PC-3 (cell line): Measurements from ENCODE around the gene MAMDC4. TPM values are rescaled to one million over a fixed set of nuclear protein-coding genes. Genes with fewer than 3 reads are reported as not detected.

Source experiments
- ATAC-seq: fragments of 200-7000 bp; cut with Tn5 transposase; 2 replicates; pipeline ENCODE4 v1.9.1; 2020; ENCODE audit warnings: mild to moderate bottlenecking, moderate library complexity
- BruUV-seq: library from RNA; stranded (reverse); fragments of 400-500 nt; replicated peaks from 2 replicates; lab custom pipeline; 2021; lab: Mats Ljungman, UMichigan
- CTCF ChIA-PET: fragments of 300-600 bp; sonication (Branson Sonifier 250); formaldehyde crosslinking; loops from one replicate; lab custom pipeline; 2022; ENCODE audit warnings: antibody characterized with exemption; lab: Charles Lee
- POLR2A ChIA-PET: fragments of 300-600 bp; sonication (Branson Sonifier 250); formaldehyde crosslinking; loops from one replicate; lab custom pipeline; 2022; ENCODE audit warnings: antibody characterized with exemption; ENCODE audit not compliant: unreplicated experiment; lab: Charles Lee
- DNase-seq: peaks from one replicate; pipeline ENCODE4 v3.0.0-alpha.2; 2015
- H2AFZ ChIP-seq: fragments of 300-600 bp; sonication (generic); 2 replicates; pipeline ENCODE4 v1.6.0; 2016; ENCODE audit warnings: antibody characterized with exemption, low read length
- H3F3A ChIP-seq: fragments of 300-600 bp; sonication (generic); one replicate; pipeline ENCODE4 v1.6.0; 2017; ENCODE audit warnings: antibody characterized with exemption, low read length, control low read depth, mild to moderate bottlenecking; ENCODE audit not compliant: unreplicated experiment
- H3K27ac ChIP-seq: fragments of 300-600 bp; sonication (generic); 2 replicates; pipeline ENCODE4 v1.5.1; 2016; ENCODE audit warnings: mild to moderate bottlenecking, low read length
- H3K27me3 ChIP-seq: fragments of 300-600 bp; sonication (generic); 2 replicates; pipeline ENCODE4 v1.6.1; 2016; ENCODE audit warnings: low read length, mixed read lengths
- H3K36me3 ChIP-seq: fragments of 300-600 bp; sonication (generic); 2 replicates; pipeline ENCODE4 v1.6.1; 2016; ENCODE audit warnings: low read depth, mixed run types, low read length, mixed read lengths
- H3K4me1 ChIP-seq: fragments of 300-600 bp; sonication (generic); 2 replicates; pipeline ENCODE4 v1.5.1; 2016; ENCODE audit warnings: low read length; ENCODE audit not compliant: insufficient read depth
- H3K4me2 ChIP-seq: fragments of 300-600 bp; sonication (generic); 2 replicates; pipeline ENCODE4 v1.6.0; 2016; ENCODE audit warnings: low read length
- H3K4me3 ChIP-seq: fragments of 300-600 bp; sonication (generic); 2 replicates; pipeline ENCODE4 v1.5.1; 2016; ENCODE audit warnings: mild to moderate bottlenecking, low read length, mixed read lengths
- H3K79me2 ChIP-seq: fragments of 300-600 bp; sonication (generic); 2 replicates; pipeline ENCODE4 v1.6.1; 2017; ENCODE audit warnings: low read length, mixed read lengths
- H3K9ac ChIP-seq: fragments of 300-600 bp; sonication (generic); 2 replicates; pipeline ENCODE4 v1.6.0; 2016; ENCODE audit warnings: mild to moderate bottlenecking, low read length
- H3K9me2 ChIP-seq: fragments of 300-600 bp; sonication (generic); replicated peaks from 2 replicates; pipeline ENCODE4 v1.6.1; 2016; ENCODE audit warnings: mixed run types, low read length, mixed read lengths
- H3K9me3 ChIP-seq: fragments of 300-600 bp; sonication (generic); 2 replicates; pipeline ENCODE4 v1.6.1; 2016; ENCODE audit warnings: low read length, mixed read lengths
- H4K20me1 ChIP-seq: fragments of 300-600 bp; sonication (generic); 2 replicates; pipeline ENCODE4 v1.6.1; 2016; ENCODE audit warnings: low read length, mixed read lengths
- CTCF ChIP-seq: fragments of 300-600 bp; sonication (generic); conservative IDR thresholded peaks from 2 replicates; pipeline ENCODE4 v1.5.1; 2017; ENCODE audit warnings: antibody characterized with exemption, low read depth, mild to moderate bottlenecking, low read length
- EZH2 ChIP-seq: fragments of 300-600 bp; sonication (generic); IDR thresholded peaks from one replicate; pipeline ENCODE4 v1.6.1; 2017; ENCODE audit warnings: antibody characterized with exemption, mild to moderate bottlenecking, low read length; ENCODE audit not compliant: unreplicated experiment
- EZH2phosphoT487 ChIP-seq: fragments of 300-600 bp; sonication (generic); IDR thresholded peaks from 2 replicates; pipeline ENCODE4 v1.6.1; 2018; ENCODE audit warnings: mild to moderate bottlenecking, antibody characterized with exemption, low read length, borderline replicate concordance
- intact Hi-C: fragments of 100-400 bp; cut with micrococcal nuclease; formaldehyde crosslinking; loops from 2 replicates; pipeline ENCODE4 v1.9.0; 2023
- total RNA-seq: library from RNA; depleted of rRNA; stranded (reverse); fragments of >200 nt; gene quantifications from 2 replicates; pipeline ENCODE4 v1.2.3, GENCODE V29; 2014

MAMDC4 gene
- total RNA-seq, 1 experiment from 2014 or later, result 3.0 TPM

DNA sequence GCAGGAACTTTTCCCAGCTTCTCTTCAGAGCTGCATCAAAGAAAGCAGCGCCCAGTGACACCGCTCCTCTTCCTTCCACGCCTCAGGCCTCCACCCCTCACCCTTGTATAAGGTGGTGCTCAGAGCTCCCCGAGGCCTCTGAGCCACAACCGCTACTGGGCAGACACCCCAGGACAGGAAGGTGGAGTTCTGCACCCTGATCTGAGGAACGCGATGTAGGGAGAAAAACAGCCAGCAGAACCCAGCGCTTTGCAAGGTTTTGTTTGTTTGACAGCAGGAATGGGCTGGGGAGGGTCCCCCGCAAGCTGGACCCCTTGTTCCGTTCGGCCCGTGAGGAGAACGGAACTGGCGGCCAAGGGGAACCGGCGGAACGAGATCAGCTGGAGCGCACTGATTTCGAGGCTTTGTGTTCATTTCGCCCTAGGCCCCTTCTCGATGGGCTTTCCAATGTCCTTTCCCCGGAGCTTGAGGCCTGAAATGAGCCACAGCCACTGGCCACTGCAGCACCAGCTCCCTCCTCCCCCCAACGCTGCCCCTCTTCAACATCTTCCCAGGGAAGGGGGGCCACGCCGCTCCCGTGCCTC, 9.8 kb downstream of the MAMDC4 start:
- peaks cover 4% of the 10 kb centered on the region; the same call in 1 of the 2 replicates for H4K20me1 ChIP-seq
- 0 out of 2 replicates have a peak, but pooled peaks cover 5% of the 10 kb centered on the region for H3K4me1 ChIP-seq
- H3K4me2 ChIP-seq, result no peak overlapping the region
- DNase-seq (no peak), ATAC-seq (no peak)
- peaks cover 15% of the 10 kb centered on the region for H3K36me3 ChIP-seq
- no peaks in the 10 kb centered on the region for H3K9me3 ChIP-seq
- H3F3A ChIP-seq, result no peaks in the 10 kb centered on the region
- no peak overlapping the region for H3K27ac ChIP-seq
- H3K4me3 ChIP-seq, result no peak overlapping the region
- intact Hi-C loops, result no loop called here
- ChIA-PET POLR2A (interaction anchor here (0.7 kb wide), 1 partner anchor 1964 kb away, joined by 3 read pairs; no protein-coding TSS in a partner anchor), CTCF (no interaction called here)
- no peak overlapping the region for H2AFZ ChIP-seq
- BruUV-seq, result no TSS peak
- H3K79me2 ChIP-seq, result peaks cover 27% of the 10 kb centered on the region
- no peaks in the 10 kb centered on the region for H3K9me2 ChIP-seq
- H3K9ac ChIP-seq, result no peak overlapping the region
- no peaks in the 10 kb centered on the region for H3K27me3 ChIP-seq
- TF ChIP-seq EZH2, result no peak

DNA sequence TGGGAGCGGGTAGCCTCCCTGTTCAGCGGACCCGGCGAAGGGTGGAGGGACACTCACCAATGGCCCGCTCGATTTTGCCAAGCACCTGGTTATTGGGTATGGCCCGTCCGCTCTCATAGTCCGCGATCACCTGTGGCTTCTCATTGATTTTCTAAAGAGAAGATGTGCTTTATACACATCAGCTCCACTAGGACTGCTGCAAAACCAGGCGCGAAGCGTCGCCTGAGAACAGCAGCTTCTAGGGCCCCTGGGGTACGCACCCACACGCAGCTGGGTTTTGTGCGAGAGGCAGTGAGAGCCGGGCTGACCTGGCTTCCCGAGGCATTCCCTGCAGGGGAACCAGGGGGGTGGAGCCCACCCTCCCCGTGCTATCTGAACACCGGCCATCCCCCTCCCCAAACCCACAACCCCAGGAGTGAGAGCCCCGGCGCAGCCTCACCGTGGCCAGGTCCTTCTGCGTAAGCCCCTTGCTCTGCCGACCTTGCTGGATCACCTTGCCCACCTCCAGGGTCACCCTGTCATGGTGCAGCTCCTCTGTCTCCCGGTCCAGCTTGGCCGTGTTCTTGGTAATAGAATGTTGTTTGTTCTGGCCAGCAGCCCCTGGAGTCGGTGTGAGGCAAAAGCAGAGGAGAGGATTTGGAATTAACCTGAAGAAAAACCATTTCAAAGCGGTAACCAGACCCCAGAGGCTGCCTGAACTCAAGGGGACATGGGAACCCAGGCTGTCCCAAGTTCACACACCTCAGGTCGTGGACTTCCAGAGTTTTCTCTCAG, 10.9 kb downstream of the MAMDC4 start:
- POLR2A ChIA-PET, result no interaction called here
- intact Hi-C loops, result no loop called here
- H3K9me3 ChIP-seq, result no peaks in the 10 kb centered on the region
- peaks cover 15% of the 10 kb centered on the region for H3K36me3 ChIP-seq
- no peak for DNase-seq
- no peak overlapping the region for H3K4me3 ChIP-seq
- no peaks in the 10 kb centered on the region for H3F3A ChIP-seq
- CTCF ChIA-PET, result interaction anchor here (0.6 kb wide), 1 partner anchor 16 kb away, joined by 3 read pairs; no protein-coding TSS in a partner anchor
- H3K27ac ChIP-seq, result no peak overlapping the region
- no peak for ATAC-seq
- TF ChIP-seq EZH2 (no peak), EZH2phosphoT487 (no peak), CTCF (no peak)
- no peaks in the 10 kb centered on the region for H3K9me2 ChIP-seq
- H3K9ac ChIP-seq, result no peak overlapping the region
- H3K27me3 ChIP-seq, result no peaks in the 10 kb centered on the region
- 0 out of 2 replicates have a peak, but pooled peaks cover 5% of the 10 kb centered on the region for H3K4me1 ChIP-seq
- no TSS peak for BruUV-seq
- H3K4me2 ChIP-seq, result no peak overlapping the region
- H2AFZ ChIP-seq, result no peak overlapping the region
- H4K20me1 ChIP-seq, result peaks cover 4% of the 10 kb centered on the region; the same call in 1 of the 2 replicates
- H3K79me2 ChIP-seq, result peaks cover 27% of the 10 kb centered on the region

DNA sequence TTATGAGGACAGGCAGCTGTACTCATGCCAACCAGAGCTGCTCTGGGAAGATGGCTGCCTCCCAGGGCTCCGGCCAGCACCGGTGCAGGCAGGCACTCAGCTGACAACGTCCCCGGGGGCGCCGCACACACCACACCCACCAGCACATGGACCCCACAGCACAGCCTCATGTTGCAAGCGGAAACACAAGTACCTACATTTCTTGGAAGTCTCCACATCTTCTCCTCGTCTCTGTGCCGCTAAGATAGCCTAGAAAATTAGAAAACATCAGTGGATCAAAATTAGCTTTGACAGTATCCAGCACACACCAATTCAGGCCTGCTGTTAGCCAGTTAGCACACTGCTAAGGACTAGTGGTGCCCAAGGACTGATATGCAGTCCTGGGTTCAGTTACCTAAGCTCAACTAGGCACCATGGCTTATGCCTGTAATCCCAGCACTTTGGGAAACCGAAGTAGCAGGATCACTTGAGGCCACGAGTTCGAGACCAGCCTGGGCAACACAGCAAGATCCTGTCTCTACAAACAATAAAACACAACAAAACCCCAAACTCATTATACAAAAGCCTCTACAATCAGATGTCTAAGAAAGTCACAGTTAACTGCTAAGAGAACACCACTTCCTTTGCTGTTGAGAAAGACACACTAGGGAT, 11.6 kb downstream of the MAMDC4 start:
- peaks cover 4% of the 10 kb centered on the region; the same call in 1 of the 2 replicates for H4K20me1 ChIP-seq
- intact Hi-C loops, result no loop called here
- POLR2A ChIA-PET, result no interaction called here
- H3K27ac ChIP-seq, result no peak overlapping the region
- no peak for ATAC-seq
- DNase-seq, result no peak
- no TSS peak for BruUV-seq
- H3K4me1 ChIP-seq, result 0 out of 2 replicates have a peak, but pooled peaks cover 5% of the 10 kb centered on the region
- no peak overlapping the region for H3K4me3 ChIP-seq
- H3K27me3 ChIP-seq, result no peaks in the 10 kb centered on the region
- peaks cover 15% of the 10 kb centered on the region for H3K36me3 ChIP-seq
- no peak overlapping the region for H2AFZ ChIP-seq
- no peaks in the 10 kb centered on the region for H3K9me2 ChIP-seq
- no peaks in the 10 kb centered on the region for H3F3A ChIP-seq
- no peaks in the 10 kb centered on the region for H3K9me3 ChIP-seq
- H3K79me2 ChIP-seq, result peaks cover 27% of the 10 kb centered on the region
- no peak overlapping the region for H3K9ac ChIP-seq
- CTCF ChIA-PET, result no interaction called here
- no peak overlapping the region for H3K4me2 ChIP-seq
- no peak for TF ChIP-seq EZH2phosphoT487
- TF ChIP-seq EZH2, result no peak
- no peak for TF ChIP-seq CTCF
